Measurements from ENCODE around the gene TRIOBP. TPM values are rescaled to one million over a fixed set of nuclear protein-coding genes. Genes with fewer than 3 reads are reported as not detected.
"Not testable (repeated sequence)": the region's sequence is repeated elsewhere in the genome, so short reads cannot be mapped to it uniquely, and the experiment has no call there.

The TRIOBP gene
- total RNA-seq, 2 experiments from 2014 or later, result 31.1 to 31.6 TPM

GRCh38 chr22:37715760-37716159 lies 18.9 kb downstream of the TRIOBP start:
- ChIA-PET POLR2A (no interaction called here), CTCF (ENCODE audit: unreplicated experiment) (no interaction called here)
- H3K9me2 ChIP-seq (ENCODE audit: insufficient read depth, low read length), result no peaks in the 10 kb centered on the region
- TF ChIP-seq EZH2phosphoT487 (IDR thresholded peaks at IDR 0.05; ENCODE audit: borderline replicate concordance, low read depth, low read length) (no peak), CTCF (conservative IDR thresholded peaks at IDR 0.05; ENCODE audit: low read length) (no peak)
- H3K4me1 ChIP-seq (ENCODE audit: insufficient read depth, low read length, poor library complexity, severe bottlenecking), result peaks cover 5% of the 10 kb centered on the region
- H4K20me1 ChIP-seq (ENCODE audit: insufficient read depth, low read length), result no peaks in the 10 kb centered on the region
- H3K79me2 ChIP-seq (ENCODE audit: insufficient read depth, low read depth, low read length), result no peaks in the 10 kb centered on the region
- H3K9me3 ChIP-seq (ENCODE audit: low read length), result no peaks in the 10 kb centered on the region
- no peak overlapping the region for H3K4me3 ChIP-seq (ENCODE audit: low read depth, low read length, poor library complexity, severe bottlenecking)
- H2AFZ ChIP-seq (ENCODE audit: low read length), result no peak overlapping the region
- no peak overlapping the region for H3K4me2 ChIP-seq (ENCODE audit: low read length)
- H3K36me3 ChIP-seq (ENCODE audit: insufficient read depth, low read length), result no peaks in the 10 kb centered on the region
- intact Hi-C loops (cut with micrococcal nuclease; ENCODE audit: unreplicated experiment), result no loop called here
- BruUV-seq (replicated peaks), result no TSS peak
- DNase-seq (ENCODE audit: low spot score), result no peak
- no peak overlapping the region for H3K27ac ChIP-seq (ENCODE audit: low read depth, low read length, poor library complexity, severe bottlenecking)

GRCh38 chr22:37716708-37717107 lies 19.9 kb downstream of the TRIOBP start:
- POLR2A ChIA-PET, result no interaction called here
- no TSS peak for BruUV-seq (replicated peaks)
- no peaks in the 10 kb centered on the region for H3K9me2 ChIP-seq (ENCODE audit: insufficient read depth, low read length)

GRCh38 chr22:37717235-37717634 lies 20.4 kb downstream of the TRIOBP start:
- H2AFZ ChIP-seq (ENCODE audit: low read length); CTCF ChIA-PET (ENCODE audit: unreplicated experiment); H3K9me3 ChIP-seq (ENCODE audit: low read length); H3K4me2 ChIP-seq (ENCODE audit: low read length); BruUV-seq (replicated peaks); H3K4me1 ChIP-seq (ENCODE audit: insufficient read depth, low read length, poor library complexity, severe bottlenecking); DNase-seq (ENCODE audit: low spot score); intact Hi-C loops (cut with micrococcal nuclease; ENCODE audit: unreplicated experiment); H4K20me1 ChIP-seq (ENCODE audit: insufficient read depth, low read length); H3K9me2 ChIP-seq (ENCODE audit: insufficient read depth, low read length); POLR2A ChIA-PET; H3K79me2 ChIP-seq (ENCODE audit: insufficient read depth, low read depth, low read length); H3K4me3 ChIP-seq (ENCODE audit: low read depth, low read length, poor library complexity, severe bottlenecking); H3K27ac ChIP-seq (ENCODE audit: low read depth, low read length, poor library complexity, severe bottlenecking); H3K36me3 ChIP-seq (ENCODE audit: insufficient read depth, low read length): not testable (repeated sequence)

More at GRCh38 chr22:37716708-37717107, 19.9 kb downstream of the TRIOBP start:
- Histone ChIP-seq H4K20me1 (ENCODE audit: insufficient read depth, low read length) (no peaks in the 10 kb centered on the region), H2AFZ (ENCODE audit: low read length) (no peak overlapping the region), H3K4me3 (ENCODE audit: low read depth, low read length, poor library complexity, severe bottlenecking) (no peak overlapping the region), H3K79me2 (ENCODE audit: insufficient read depth, low read depth, low read length) (no peaks in the 10 kb centered on the region), H3K4me1 (ENCODE audit: insufficient read depth, low read length, poor library complexity, severe bottlenecking) (peaks cover 5% of the 10 kb centered on the region), H3K36me3 (ENCODE audit: insufficient read depth, low read length) (no peaks in the 10 kb centered on the region), H3K27ac (ENCODE audit: low read depth, low read length, poor library complexity, severe bottlenecking) (no peak overlapping the region), H3K9me3 (ENCODE audit: low read length) (no peaks in the 10 kb centered on the region), H3K4me2 (ENCODE audit: low read length) (no peak overlapping the region)
- DNase-seq (ENCODE audit: low spot score), result no peak
- CTCF ChIA-PET (ENCODE audit: unreplicated experiment), result no interaction called here
- no peak for TF ChIP-seq CTCF (conservative IDR thresholded peaks at IDR 0.05; ENCODE audit: low read length)
- TF ChIP-seq EZH2phosphoT487 (IDR thresholded peaks at IDR 0.05; ENCODE audit: borderline replicate concordance, low read depth, low read length), result no peak
- intact Hi-C loops (cut with micrococcal nuclease; ENCODE audit: unreplicated experiment), result no loop called here

- H3K27ac ChIP-seq (ENCODE audit: low read depth, low read length, poor library complexity, severe bottlenecking); H3K4me3 ChIP-seq (ENCODE audit: low read depth, low read length, poor library complexity, severe bottlenecking); H3K36me3 ChIP-seq (ENCODE audit: insufficient read depth, low read length); H3K9me2 ChIP-seq (ENCODE audit: insufficient read depth, low read length); BruUV-seq (replicated peaks); POLR2A ChIA-PET; H3K9me3 ChIP-seq (ENCODE audit: low read length); DNase-seq (ENCODE audit: low spot score); H3K79me2 ChIP-seq (ENCODE audit: insufficient read depth, low read depth, low read length); H2AFZ ChIP-seq (ENCODE audit: low read length); H3K4me1 ChIP-seq (ENCODE audit: insufficient read depth, low read length, poor library complexity, severe bottlenecking); H4K20me1 ChIP-seq (ENCODE audit: insufficient read depth, low read length); CTCF ChIA-PET (ENCODE audit: unreplicated experiment); intact Hi-C loops (cut with micrococcal nuclease; ENCODE audit: unreplicated experiment); H3K4me2 ChIP-seq (ENCODE audit: low read length): not testable (repeated sequence)
These were observed 21.0 kb downstream of the TRIOBP start for GRCh38 chr22:37717746-37718305.
